GM21390 (cell line): ENCODE data around the gene ARRB2.
"Not testable (repeated sequence)": the region's sequence is repeated elsewhere in the genome, so short reads cannot be mapped to it uniquely, and the experiment has no call there.

Experiments used
- ATAC-seq: cut with Tn5 transposase; IDR thresholded peaks from one replicate; pipeline ENCODE4 v1.9.1; 2021; ENCODE audit not compliant: unreplicated experiment

Gene ARRB2

GRCh38 chr17:4699401-4700056, 10.9 kb upstream of the ARRB2 start:
- ATAC-seq, result not testable (repeated sequence)

GRCh38 chr17:4701116-4701515, 9.3 kb upstream of the ARRB2 start:
- ATAC-seq, result no peak

- ATAC-seq, result no peak
Observed at GRCh38 chr17:4703330-4703691, 7.1 kb upstream of the ARRB2 start.

GRCh38 chr17:4704574-4704907, 5.9 kb upstream of the ARRB2 start:
- not testable (repeated sequence) for ATAC-seq

- ATAC-seq, result no peak
Observed at GRCh38 chr17:4704991-4705390, 5.4 kb upstream of the ARRB2 start.

- no peak for ATAC-seq
Observed at GRCh38 chr17:4706121-4706520, 4.3 kb upstream of the ARRB2 start.

GRCh38 chr17:4708436-4708835, 2.0 kb upstream of the ARRB2 start:
- no peak for ATAC-seq

- ATAC-seq, result peak; percentile 4
Observed at GRCh38 chr17:4710693-4711634, 532 bp downstream of the ARRB2 start.

GRCh38 chr17:4711661-4712181, 1.3 kb downstream of the ARRB2 start:
- ATAC-seq, result no peak

GRCh38 chr17:4712526-4712925, 2.1 kb downstream of the ARRB2 start:
- no peak for ATAC-seq

- ATAC-seq, result not testable (repeated sequence)
Observed at GRCh38 chr17:4714340-4715062, 4.1 kb downstream of the ARRB2 start.

- ATAC-seq, result no peak
Observed at GRCh38 chr17:4715063-4715744, 4.8 kb downstream of the ARRB2 start.

GRCh38 chr17:4716081-4716480, 5.6 kb downstream of the ARRB2 start:
- ATAC-seq, result no peak

GRCh38 chr17:4717791-4718190, 7.4 kb downstream of the ARRB2 start:
- ATAC-seq, result no peak

- no peak for ATAC-seq
Observed at GRCh38 chr17:4718276-4718675, 7.8 kb downstream of the ARRB2 start.

GRCh38 chr17:4719146-4719545, 8.7 kb downstream of the ARRB2 start:
- ATAC-seq, result no peak

- ATAC-seq, result no peak
Observed at GRCh38 chr17:4719684-4720221, 9.3 kb downstream of the ARRB2 start.

- ATAC-seq, result no peak
Observed at GRCh38 chr17:4720787-4721186, 10.4 kb downstream of the ARRB2 start.

- ATAC-seq, result no peak
Observed at GRCh38 chr17:4721203-4722135, 11.0 kb downstream of the ARRB2 start.
